Measurements from ENCODE around the gene ST3GAL6. TPM values are rescaled to one million over a fixed set of nuclear protein-coding genes. Genes with fewer than 3 reads are reported as not detected.

The ST3GAL6 gene
- total and polyA plus RNA-seq, 2 of the 8 experiments (the other 6 are each of a cell fraction or from before 2014, with no cell fraction given): 3.3 to 6.1 TPM

GRCh38 chr3:98805571-98805970, 42.4 kb downstream of the ST3GAL6 start (continued):
- no peak for TF ChIP-seq CBX5 (IDR thresholded peaks at IDR 0.05; ENCODE audit: low read depth, low read length)
- TF ChIP-seq MAFK (IDR thresholded peaks at IDR 0.05; ENCODE audit: low read depth, low read length): no peak
